Keratinocyte (primary cell): ENCODE measurements around the gene ARL6IP6. TPM values are rescaled to one million over a fixed set of nuclear protein-coding genes. Genes with fewer than 3 reads are reported as not detected.
"Not testable (repeated sequence)": the region's sequence is repeated elsewhere in the genome, so short reads cannot be mapped to it uniquely, and the experiment has no call there.

Experiments used
- DNase-seq: peaks from one replicate; pipeline ENCODE4 v3.0.0-alpha.2; 2011; ENCODE audit warnings: low read depth, missing footprints, low spot score
- FAIRE-seq: peaks from 2 replicates; lab custom pipeline; 2011; peaks lifted over from hg19 to GRCh38; lab: Jason Lieb, UNC
- H2AFZ ChIP-seq: 2 replicates; pipeline ENCODE4 v1.6.0; 2012; ENCODE audit warnings: low read length, control low read depth, inconsistent platforms; ENCODE audit not compliant: control insufficient read depth
- H3K27ac ChIP-seq: 2 replicates; pipeline ENCODE4 v1.5.1; 2011; ENCODE audit warnings: low read length; ENCODE audit not compliant: control insufficient read depth, insufficient read depth
- H3K27me3 ChIP-seq: 3 replicates; pipeline ENCODE4 v1.6.0; 2011; ENCODE audit warnings: low read length; ENCODE audit not compliant: control insufficient read depth, insufficient read depth; ENCODE audit errors: extremely low read depth
- H3K36me3 ChIP-seq, 2 experiments: 2 replicates in 1 of 2; 3 replicates in 1 of 2; pipeline ENCODE4 v1.5.1; 2011; ENCODE audit warnings: low read length in 2 of 2, mild to moderate bottlenecking in 1 of 2; ENCODE audit not compliant: control insufficient read depth in 2 of 2, insufficient read depth in 2 of 2; ENCODE audit errors: extremely low read depth in 1 of 2
- H3K4me1 ChIP-seq: 3 replicates; pipeline ENCODE4 v1.5.1; 2011; ENCODE audit warnings: low read length; ENCODE audit not compliant: control insufficient read depth, insufficient read depth; ENCODE audit errors: extremely low read depth
- H3K4me2 ChIP-seq: 3 replicates; pipeline ENCODE4 v1.6.0; 2011; ENCODE audit warnings: low read depth, low read length; ENCODE audit not compliant: control insufficient read depth, insufficient read depth; ENCODE audit errors: extremely low read depth
- H3K4me3 ChIP-seq, 3 experiments: fragments of 200-600 bp in 1 of 3; sonication (generic) in 1 of 3; 2 replicates in 2 of 3; 3 replicates in 1 of 3; pipeline ENCODE4 v1.5.1; 2011 to 2016; ENCODE audit warnings: low read length in 3 of 3, mild to moderate bottlenecking in 3 of 3, control low read depth in 2 of 3, inconsistent platforms in 1 of 3, low read depth in 1 of 3, mixed read lengths in 1 of 3, mixed run types in 1 of 3, moderate library complexity in 1 of 3; ENCODE audit not compliant: control insufficient read depth in 2 of 3, insufficient read depth in 2 of 3; ENCODE audit errors: extremely low read depth in 1 of 3
- H3K79me2 ChIP-seq: 2 replicates; pipeline ENCODE4 v1.6.0; 2012; ENCODE audit warnings: low read length; ENCODE audit not compliant: control insufficient read depth, insufficient read depth
- H3K9ac ChIP-seq: 3 replicates; pipeline ENCODE4 v1.6.0; 2011; ENCODE audit warnings: low read length; ENCODE audit not compliant: control insufficient read depth, insufficient read depth; ENCODE audit errors: extremely low read depth
- H3K9me1 ChIP-seq: 3 replicates; pipeline ENCODE4 v1.6.0; 2011; ENCODE audit warnings: low read length; ENCODE audit not compliant: control insufficient read depth, insufficient read depth; ENCODE audit errors: extremely low read depth
- H3K9me3 ChIP-seq: 2 replicates; pipeline ENCODE4 v1.5.1; 2012; ENCODE audit warnings: low read depth, low read length; ENCODE audit not compliant: control insufficient read depth
- H4K20me1 ChIP-seq: 3 replicates; pipeline ENCODE4 v1.6.0; 2011; ENCODE audit warnings: low read length; ENCODE audit not compliant: control insufficient read depth, insufficient read depth; ENCODE audit errors: extremely low read depth
- CTCF ChIP-seq, 3 experiments: IDR thresholded peaks in 1 of 3; conservative IDR thresholded peaks in 1 of 3; optimal IDR thresholded peaks in 1 of 3; 2 replicates in 2 of 3; 3 replicates in 1 of 3; pipeline versions ENCODE3 to v1.5.1; 2011; ENCODE audit warnings: low read length in 3 of 3, mild to moderate bottlenecking in 3 of 3, moderate library complexity in 2 of 3, control low read depth in 1 of 3, inconsistent platforms in 1 of 3; ENCODE audit not compliant: insufficient read depth in 2 of 3; ENCODE audit errors: extremely low read depth in 1 of 3
- EZH2 ChIP-seq: IDR thresholded peaks from one replicate; pipeline ENCODE4 v1.6.1; 2012; ENCODE audit warnings: inconsistent platforms, mild to moderate bottlenecking, low read length, moderate library complexity
- dilution Hi-C: fragments of 300-500 bp; cut with MboI; formaldehyde crosslinking; loops from one replicate; pipeline ENCODE4 v1.7.0; 2020; ENCODE audit warnings: low sequenced_read_pairs; ENCODE audit not compliant: extremely low pct_ligation_motif_present
- polyA plus RNA-seq, 5 experiments: library from polyadenylated mRNA; depleted of rRNA in 3 of 5; stranded (reverse) in 3 of 5; stranded (forward) in 1 of 5; unstranded in 1 of 5; fragments of >200 nt; gene quantifications; 1 replicate in 1 of 5; 2 replicates in 3 of 5; 3 replicates in 1 of 5; pipeline versions ENCODE4 v1.2.1 to v1.2.3, GENCODE V29; 2011 to 2012; ENCODE audit warnings: missing spikeins in 2 of 5, low read depth in 1 of 5, low replicate concordance in 1 of 5

ARL6IP6 gene
- polyA plus RNA-seq, 1 donor (not counting 4 experiments of a cell fraction or from before 2014, with no cell fraction given), result 52.5 TPM

GRCh38 chr2:152743002-152743401 lies 24.6 kb downstream of the ARL6IP6 start:
- Histone ChIP-seq H3K36me3 (no peaks in the 10 kb centered on the region), H3K27me3 (no peaks in the 10 kb centered on the region), H3K9me1 (no peaks in the 10 kb centered on the region), H3K9me3 (no peaks in the 10 kb centered on the region), H2AFZ (no peak overlapping the region), H3K27ac (no peak overlapping the region), H4K20me1 (no peaks in the 10 kb centered on the region), H3K79me2 (no peaks in the 10 kb centered on the region), H3K4me2 (no peak overlapping the region), H3K4me3 (no peak overlapping the region), H3K4me1 (no peaks in the 10 kb centered on the region), H3K9ac (no peak overlapping the region)
- no peak for TF ChIP-seq EZH2
- peak in 2 of 3 experiments; percentile 50 to 57 for TF ChIP-seq CTCF (optimal IDR thresholded peaks at IDR 0.05 in 1 of 3, IDR thresholded peaks at IDR 0.05 in 1 of 3, conservative IDR thresholded peaks at IDR 0.05 in 1 of 3; ENCODE audit: extremely low read depth in 1 of 3, insufficient read depth in 2 of 3, low read length in 3 of 3)
- no peak for DNase-seq
- dilution Hi-C loops, result no loop called here
- FAIRE-seq, result peak; percentile 72

- H3K4me3 ChIP-seq, H3K36me3 ChIP-seq, dilution Hi-C loops, H3K9me1 ChIP-seq, H2AFZ ChIP-seq, H4K20me1 ChIP-seq, H3K27me3 ChIP-seq, H3K4me2 ChIP-seq, H3K9me3 ChIP-seq, DNase-seq, FAIRE-seq, H3K4me1 ChIP-seq, H3K9ac ChIP-seq, H3K27ac ChIP-seq, H3K79me2 ChIP-seq: not testable (repeated sequence)
These were observed 29.3 kb downstream of the ARL6IP6 start for GRCh38 chr2:152747751-152748150.

- dilution Hi-C loops, result no loop called here
- Histone ChIP-seq H3K27ac (no peak overlapping the region), H3K4me2 (no peak overlapping the region), H3K4me1 (no peaks in the 10 kb centered on the region), H3K36me3 (peaks cover 3 to 5% of the 10 kb centered on the region in 2 experiments), H3K4me3 (no peak overlapping the region), H2AFZ (no peak overlapping the region), H3K79me2 (no peaks in the 10 kb centered on the region), H4K20me1 (no peaks in the 10 kb centered on the region), H3K9me3 (no peaks in the 10 kb centered on the region), H3K9ac (no peak overlapping the region), H3K27me3 (no peaks in the 10 kb centered on the region), H3K9me1 (no peaks in the 10 kb centered on the region)
- no peak for TF ChIP-seq EZH2
- peak; percentile 48 to 63 (median 52) for TF ChIP-seq CTCF (optimal IDR thresholded peaks at IDR 0.05 in 1 of 3, IDR thresholded peaks at IDR 0.05 in 1 of 3, conservative IDR thresholded peaks at IDR 0.05 in 1 of 3; ENCODE audit: extremely low read depth in 1 of 3, insufficient read depth in 2 of 3, low read length in 3 of 3)
- FAIRE-seq (no peak), DNase-seq (no peak)
These were observed 36.6 kb downstream of the ARL6IP6 start for GRCh38 chr2:152755029-152755428.
